WERI-Rb-1 (cell line): ENCODE results near the gene CCDC85B.

Experiments
- DNase-seq: peaks from one replicate; pipeline ENCODE4 v3.0.0-alpha.2; 2020
- H3K27ac ChIP-seq: fragments of 250-450 bp; sonication (Bioruptor Pico); 2 replicates; pipeline ENCODE4 v1.5.1; 2020; ENCODE audit warnings: mild to moderate bottlenecking, moderate library complexity
- H3K27me3 ChIP-seq: fragments of 250-450 bp; sonication (Bioruptor Pico); 2 replicates; pipeline ENCODE4 v1.5.1; 2021; ENCODE audit warnings: mild to moderate bottlenecking, low read depth, moderate library complexity; ENCODE audit not compliant: insufficient read depth, severe bottlenecking
- H3K36me3 ChIP-seq: fragments of 250-450 bp; sonication (Bioruptor Pico); 2 replicates; pipeline ENCODE4 v1.5.1; 2020; ENCODE audit warnings: mild to moderate bottlenecking, moderate library complexity
- H3K4me3 ChIP-seq: 2 replicates; pipeline ENCODE4 v1.5.1; 2011; ENCODE audit warnings: low read depth, mild to moderate bottlenecking, control low read depth, low read length
- H3K9me3 ChIP-seq: fragments of 250-450 bp; sonication (Bioruptor Pico); 2 replicates; pipeline ENCODE4 v1.5.1; 2021; ENCODE audit warnings: mild to moderate bottlenecking, moderate library complexity; ENCODE audit not compliant: severe bottlenecking
- CTCF ChIP-seq: IDR thresholded peaks from 2 replicates; pipeline ENCODE4 v1.5.1; 2011; ENCODE audit warnings: low read depth, mild to moderate bottlenecking, control low read depth, inconsistent platforms, low read length

The CCDC85B gene

GRCh38 chr11:65859812-65860277 is 30.6 kb upstream of the CCDC85B start:
- TF ChIP-seq CTCF = no peak
- H3K4me3 ChIP-seq = peak overlapping the region; percentile 96

GRCh38 chr11:65860278-65861164 is 30.0 kb upstream of the CCDC85B start, which contains the start of gene MUS81:
Gene MUS81, plus strand, starts transcription at chr11:65860433. Its CDS starts 321 bp downstream, at chr11:65860754.
- DNase-seq = peak; percentile 98
- H3K27ac ChIP-seq = peak within 1 kb of the TSS; percentile 99
- peak; percentile 84 for TF ChIP-seq CTCF
- peaks cover 73% of the 10 kb centered on the region for H3K36me3 ChIP-seq
- no peaks in the 10 kb centered on the region for H3K9me3 ChIP-seq
- H3K27me3 ChIP-seq = no peaks in the 10 kb centered on the region
- peak within 1 kb of the TSS; percentile 96 for H3K4me3 ChIP-seq

More at GRCh38 chr11:65859812-65860277, 30.6 kb upstream of the CCDC85B start:
- no peaks in the 10 kb centered on the region for H3K9me3 ChIP-seq
- DNase-seq = no peak
- H3K27me3 ChIP-seq = no peaks in the 10 kb centered on the region
- H3K27ac ChIP-seq = peak overlapping the region; percentile 99
- H3K36me3 ChIP-seq = peaks cover 72% of the 10 kb centered on the region

DNA sequence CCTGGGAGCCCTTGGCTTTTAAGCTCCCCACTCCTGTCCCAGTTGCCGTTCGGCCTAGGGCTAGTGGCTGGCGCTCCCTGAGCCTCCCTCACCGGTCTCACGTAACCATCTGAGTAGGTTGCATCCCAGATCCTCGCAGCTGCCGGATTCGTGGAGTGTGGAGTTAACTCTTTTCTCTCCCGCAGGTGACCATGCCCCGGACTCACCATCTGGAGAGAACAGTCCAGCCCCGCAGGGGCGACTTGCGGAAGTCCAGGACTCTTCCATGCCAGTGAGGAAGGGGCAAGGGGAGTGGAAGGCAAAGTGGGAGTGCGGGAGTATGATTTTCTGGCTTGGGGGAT is 29.3 kb upstream of the CCDC85B start:
- peak overlapping the region; percentile 99 for H3K27ac ChIP-seq
- H3K36me3 ChIP-seq = peaks cover 73% of the 10 kb centered on the region
- no peaks in the 10 kb centered on the region for H3K9me3 ChIP-seq
- no peak for TF ChIP-seq CTCF
- DNase-seq = peak; percentile 37
- H3K27me3 ChIP-seq = no peaks in the 10 kb centered on the region
- peak overlapping the region; percentile 96 for H3K4me3 ChIP-seq

- no peak for TF ChIP-seq CTCF
- no peaks in the 10 kb centered on the region for H3K27me3 ChIP-seq
- peaks cover 73% of the 10 kb centered on the region for H3K36me3 ChIP-seq
- H3K27ac ChIP-seq = peak overlapping the region; percentile 99
- DNase-seq = peak; percentile 13
- H3K9me3 ChIP-seq = no peaks in the 10 kb centered on the region
- H3K4me3 ChIP-seq = peak overlapping the region; percentile 96
Measured at GRCh38 chr11:65861533-65862183, 28.8 kb upstream of the CCDC85B start.

GRCh38 chr11:65862191-65862735 is 28.2 kb upstream of the CCDC85B start:
- Histone ChIP-seq H3K27me3 (no peaks in the 10 kb centered on the region), H3K4me3 (no peak overlapping the region), H3K36me3 (peaks cover 73% of the 10 kb centered on the region), H3K9me3 (no peaks in the 10 kb centered on the region), H3K27ac (no peak overlapping the region)
- TF ChIP-seq CTCF = no peak
- no peak for DNase-seq
